ENCODE data around the gene ATF4.
"Not testable (repeated sequence)": the region's sequence is repeated elsewhere in the genome, so short reads cannot be mapped to it uniquely, and the experiment has no call there.

The ATF4 gene

DNA sequence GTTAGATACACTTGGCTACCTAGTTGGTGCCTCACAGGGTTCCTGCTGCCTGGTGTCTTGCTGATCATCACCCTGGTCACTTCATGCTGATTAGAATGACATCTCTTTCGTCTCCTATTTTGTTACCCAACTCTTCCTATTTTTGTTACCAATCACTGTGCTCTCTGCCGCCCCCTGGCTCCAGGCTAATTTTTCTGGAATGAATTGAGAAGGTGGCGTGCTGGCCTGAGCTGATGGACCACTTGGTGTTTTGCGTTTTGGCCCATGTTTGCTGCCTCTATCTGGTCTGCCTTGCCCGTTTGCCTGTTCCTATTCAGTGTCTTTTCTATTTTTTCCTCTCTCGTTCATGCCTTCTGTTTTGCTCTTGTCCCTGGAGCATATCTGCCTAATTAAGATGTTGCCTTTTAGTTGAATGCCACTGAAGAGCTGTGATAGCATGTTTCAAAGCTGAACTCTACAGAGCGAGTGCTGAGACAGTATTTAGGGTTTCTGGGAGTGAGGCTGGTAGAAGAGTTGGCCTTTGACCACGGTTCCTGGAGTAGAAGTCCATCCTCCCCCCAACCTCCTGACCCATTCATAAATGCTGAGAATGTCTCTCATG, 5.9 kb upstream of the ATF4 start:
- no peak for FAIRE-seq

DNA sequence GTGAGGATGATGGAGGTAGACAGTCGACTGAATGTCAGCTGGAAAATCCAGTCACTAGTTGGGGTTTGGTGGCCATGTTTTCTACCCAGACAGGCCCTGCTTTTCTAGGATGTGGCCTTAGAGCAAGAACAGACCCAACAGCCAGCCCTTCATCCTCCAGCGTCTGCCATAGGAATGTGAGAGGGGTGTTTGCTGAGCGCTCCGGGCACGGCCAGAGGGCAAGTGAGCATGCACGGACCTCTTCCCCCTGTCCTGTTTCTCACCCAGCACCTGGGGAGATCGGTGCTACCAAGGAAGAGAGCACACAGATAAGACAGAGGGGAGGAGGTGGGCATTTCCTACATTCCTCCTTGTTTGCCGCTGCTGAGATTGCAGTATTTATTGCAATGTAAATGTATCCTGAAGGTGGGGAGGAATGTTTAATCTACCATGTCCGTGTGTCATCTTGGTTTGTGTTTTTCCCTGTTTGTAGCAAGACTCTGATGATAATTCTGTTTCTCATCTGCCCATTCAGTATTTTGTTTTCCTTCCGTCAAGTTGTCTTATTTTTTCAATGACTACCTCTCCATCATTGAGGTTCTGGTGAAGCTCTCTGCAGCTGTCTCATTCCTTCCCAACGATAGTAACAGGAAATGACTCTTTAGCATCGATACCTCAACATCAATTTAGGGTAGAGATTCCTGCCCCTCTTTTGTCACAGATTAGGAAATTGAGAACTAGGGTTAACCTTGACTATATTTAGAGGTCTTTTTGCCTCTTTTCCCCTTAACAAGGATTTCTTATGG, 4.9 kb upstream of the ATF4 start:
- no peak for FAIRE-seq

DNA sequence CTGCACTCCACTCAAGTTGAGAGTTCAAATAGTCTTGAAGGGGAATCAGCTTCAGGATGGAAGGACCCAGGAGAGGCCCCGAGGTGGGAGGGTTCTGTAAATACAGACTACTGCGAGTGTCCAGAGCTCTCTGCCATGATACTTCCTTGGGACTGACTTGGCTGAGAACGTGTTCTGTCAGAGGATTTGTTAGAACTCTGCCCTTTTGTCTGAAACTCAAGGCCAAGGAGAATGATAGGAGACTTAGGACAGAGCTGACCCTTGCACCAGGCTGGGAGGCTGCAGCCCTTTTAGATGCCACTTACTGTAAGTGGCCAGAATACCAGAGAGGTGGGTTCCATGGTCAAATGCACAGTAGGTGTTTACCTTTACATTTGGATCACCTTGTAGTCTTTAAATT, 2.9 kb upstream of the ATF4 start:
- no peak for FAIRE-seq

DNA sequence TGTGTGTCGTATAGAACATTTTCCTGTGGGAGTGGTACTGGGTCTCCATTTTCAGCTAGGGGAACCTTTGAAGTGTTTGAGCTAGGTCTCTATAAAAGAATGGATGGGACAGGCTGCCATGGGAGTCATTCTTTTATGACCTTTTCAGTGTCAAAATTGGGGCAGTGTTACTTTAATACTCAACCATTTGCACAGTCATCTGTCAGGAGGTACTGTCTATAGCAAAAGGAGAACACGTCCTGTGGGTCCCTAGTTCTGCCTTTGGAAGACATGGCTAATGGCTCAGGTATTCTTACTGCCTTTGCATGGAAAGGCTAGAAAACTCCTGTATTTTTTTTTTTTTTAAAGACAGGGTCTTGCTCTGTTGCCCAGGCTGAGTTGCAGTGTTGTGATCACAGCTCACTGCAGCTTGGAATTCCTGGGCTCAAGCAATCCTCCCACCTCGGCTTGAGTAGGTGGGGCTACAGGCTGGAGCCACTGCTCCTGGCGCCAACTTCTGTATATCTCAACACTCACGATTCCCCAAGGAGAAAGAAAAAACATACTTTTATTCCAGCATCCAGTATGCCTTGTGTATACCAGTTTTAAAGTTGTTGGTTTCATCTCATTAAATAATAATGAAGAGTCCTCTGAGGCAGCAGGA, 2.1 kb upstream of the ATF4 start:
- no peak for FAIRE-seq

GRCh38 chr22:39518996-39519680, 1.2 kb upstream of the ATF4 start:
- no peak for FAIRE-seq

GRCh38 chr22:39519681-39520225, 609 bp upstream of the ATF4 start:
- no peak for FAIRE-seq

DNA sequence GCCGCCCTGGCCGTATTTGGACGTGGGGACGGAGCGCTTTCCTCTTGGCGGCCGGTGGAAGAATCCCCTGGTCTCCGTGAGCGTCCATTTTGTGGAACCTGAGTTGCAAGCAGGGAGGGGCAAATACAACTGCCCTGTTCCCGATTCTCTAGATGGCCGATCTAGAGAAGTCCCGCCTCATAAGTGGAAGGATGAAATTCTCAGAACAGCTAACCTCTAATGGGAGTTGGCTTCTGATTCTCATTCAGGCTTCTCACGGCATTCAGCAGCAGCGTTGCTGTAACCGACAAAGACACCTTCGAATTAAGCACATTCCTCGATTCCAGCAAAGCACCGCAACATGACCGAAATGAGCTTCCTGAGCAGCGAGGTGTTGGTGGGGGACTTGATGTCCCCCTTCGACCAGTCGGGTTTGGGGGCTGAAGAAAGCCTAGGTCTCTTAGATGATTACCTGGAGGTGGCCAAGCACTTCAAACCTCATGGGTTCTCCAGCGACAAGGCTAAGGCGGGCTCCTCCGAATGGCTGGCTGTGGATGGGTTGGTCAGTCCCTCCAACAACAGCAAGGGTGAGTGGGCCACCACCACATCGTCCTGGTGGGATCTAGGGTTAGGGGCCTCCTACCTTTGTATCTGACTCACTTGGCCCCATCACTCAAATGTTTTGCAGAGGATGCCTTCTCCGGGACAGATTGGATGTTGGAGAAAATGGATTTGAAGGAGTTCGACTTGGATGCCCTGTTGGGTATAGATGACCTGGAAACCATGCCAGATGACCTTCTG, 934 bp downstream of the ATF4 start:
- not testable (repeated sequence) for FAIRE-seq

- FAIRE-seq: not testable (repeated sequence)
Observed at GRCh38 chr22:39522091-39522490, 1.7 kb downstream of the ATF4 start.

- no peak for FAIRE-seq
Observed at GRCh38 chr22:39522567-39523300, 2.4 kb downstream of the ATF4 start.

- no peak for FAIRE-seq
Observed at GRCh38 chr22:39524089-39524752, 3.9 kb downstream of the ATF4 start.

DNA sequence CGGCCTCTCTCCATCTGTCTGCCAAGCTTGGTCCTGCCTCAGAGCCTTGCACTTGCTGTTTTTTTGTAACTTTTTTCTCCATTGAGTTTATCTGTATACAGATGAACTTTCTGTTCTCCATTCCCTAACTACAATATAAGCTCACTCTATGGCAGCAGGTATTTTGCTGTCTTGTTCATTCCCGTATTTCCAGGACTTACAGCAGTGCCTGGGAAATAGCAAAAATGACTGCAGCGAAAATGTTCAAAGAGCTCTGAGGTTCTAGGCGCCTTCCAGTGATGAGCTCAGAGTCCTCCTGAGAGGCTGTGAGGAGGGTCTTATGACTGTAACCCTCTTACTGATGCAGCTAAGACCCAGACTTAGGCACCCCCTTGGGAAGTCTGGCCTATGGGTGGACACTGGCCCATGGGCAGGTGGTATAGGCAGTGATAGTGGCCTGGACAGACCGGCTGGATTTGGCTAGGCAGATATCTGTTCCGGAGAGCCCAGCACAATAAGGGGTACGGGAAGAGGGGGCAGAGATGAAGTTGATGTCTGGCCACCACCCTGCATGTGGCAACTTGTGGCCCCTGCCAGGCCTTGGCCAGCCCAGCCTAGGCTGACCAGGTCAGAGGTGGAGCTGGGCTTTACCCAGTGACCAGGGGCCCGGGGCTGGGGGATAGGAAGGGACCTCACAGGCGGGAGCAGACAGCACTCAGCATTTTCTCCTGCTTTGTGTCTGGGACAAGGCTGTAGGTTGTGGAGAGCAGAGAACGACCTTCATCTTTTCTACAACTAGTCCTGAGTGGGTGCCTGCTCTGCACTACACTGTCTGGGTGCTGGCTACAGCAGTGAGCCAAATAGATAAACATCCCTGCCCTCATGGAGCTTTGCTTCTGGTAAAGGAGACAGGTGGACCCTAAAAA, 4.6 kb downstream of the ATF4 start:
- no peak for FAIRE-seq

- FAIRE-seq: no peak
Observed at GRCh38 chr22:39525658-39525975, 5.3 kb downstream of the ATF4 start.

DNA sequence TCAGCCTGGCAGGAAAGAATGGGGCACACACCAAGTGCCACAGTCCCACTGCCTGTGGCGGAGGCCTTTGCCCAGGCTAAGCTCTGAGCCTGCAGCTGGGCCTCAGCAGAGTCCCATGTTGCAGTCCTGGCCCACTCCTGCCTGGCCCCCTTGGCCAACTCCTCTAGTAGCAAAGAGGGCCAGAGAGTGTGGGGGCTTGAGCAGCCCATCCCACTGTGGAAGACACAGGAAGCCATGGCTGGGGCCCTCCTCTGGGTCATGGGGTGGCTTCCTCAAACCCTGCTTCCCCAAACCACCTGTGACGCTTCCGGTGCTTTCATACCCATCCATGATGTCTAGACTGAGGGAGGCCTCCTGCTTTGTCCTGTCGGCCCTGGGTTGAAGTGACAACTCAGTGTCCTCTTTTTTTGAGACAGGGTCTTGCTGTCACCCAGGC, 6.4 kb downstream of the ATF4 start:
- no peak for FAIRE-seq

GRCh38 chr22:39527481-39527961, 7.2 kb downstream of the ATF4 start:
- no peak for FAIRE-seq

- no peak for FAIRE-seq
Observed at GRCh38 chr22:39528080-39528661, 7.8 kb downstream of the ATF4 start.

GRCh38 chr22:39528681-39529486, 8.5 kb downstream of the ATF4 start:
- FAIRE-seq: no peak

- FAIRE-seq: no peak
Observed at GRCh38 chr22:39529487-39529851, 9.1 kb downstream of the ATF4 start.

GRCh38 chr22:39530116-39530515, 9.8 kb downstream of the ATF4 start:
- FAIRE-seq: no peak
